ENCODE data around the gene PZP.
"Not testable (repeated sequence)": the region's sequence is repeated elsewhere in the genome, so short reads cannot be mapped to it uniquely, and the experiment has no call there.

PZP gene

GRCh38 chr12:9148926-9149325 is 59.3 kb downstream of the PZP start:
- H3K4me3 ChIP-seq (ENCODE audit: low read length), result no peak overlapping the region
- no peak for TF ChIP-seq ZNF274 (IDR thresholded peaks at IDR 0.05; ENCODE audit: low read depth, low read length)

DNA sequence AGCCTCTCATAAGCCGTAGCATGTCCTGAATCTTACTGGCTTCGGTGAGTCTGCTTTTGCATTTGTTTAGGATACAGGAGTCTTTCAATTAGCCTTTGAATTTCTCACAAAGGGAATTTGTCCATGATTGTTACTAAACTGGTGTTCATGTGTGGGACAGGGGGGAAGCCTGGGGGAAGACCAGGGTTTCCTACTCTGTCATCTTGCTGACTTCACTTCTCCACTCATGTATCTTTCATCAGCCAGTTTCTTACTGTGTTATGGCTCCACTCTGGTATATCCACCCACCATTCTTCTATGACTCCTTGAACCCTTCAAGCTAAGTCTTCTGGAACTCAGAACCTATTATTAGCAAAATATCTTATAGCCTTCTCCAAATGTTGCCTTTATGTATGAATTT is 60.7 kb downstream of the PZP start:
- no peak overlapping the region for H3K4me3 ChIP-seq (ENCODE audit: low read length)
- no peak for TF ChIP-seq ZNF274 (IDR thresholded peaks at IDR 0.05; ENCODE audit: low read depth, low read length)

GRCh38 chr12:9144730-9145106 is 63.5 kb downstream of the PZP start:
- no peak overlapping the region for H3K4me3 ChIP-seq (ENCODE audit: low read length)
- no peak for TF ChIP-seq ZNF274 (IDR thresholded peaks at IDR 0.05; ENCODE audit: low read depth, low read length)

DNA sequence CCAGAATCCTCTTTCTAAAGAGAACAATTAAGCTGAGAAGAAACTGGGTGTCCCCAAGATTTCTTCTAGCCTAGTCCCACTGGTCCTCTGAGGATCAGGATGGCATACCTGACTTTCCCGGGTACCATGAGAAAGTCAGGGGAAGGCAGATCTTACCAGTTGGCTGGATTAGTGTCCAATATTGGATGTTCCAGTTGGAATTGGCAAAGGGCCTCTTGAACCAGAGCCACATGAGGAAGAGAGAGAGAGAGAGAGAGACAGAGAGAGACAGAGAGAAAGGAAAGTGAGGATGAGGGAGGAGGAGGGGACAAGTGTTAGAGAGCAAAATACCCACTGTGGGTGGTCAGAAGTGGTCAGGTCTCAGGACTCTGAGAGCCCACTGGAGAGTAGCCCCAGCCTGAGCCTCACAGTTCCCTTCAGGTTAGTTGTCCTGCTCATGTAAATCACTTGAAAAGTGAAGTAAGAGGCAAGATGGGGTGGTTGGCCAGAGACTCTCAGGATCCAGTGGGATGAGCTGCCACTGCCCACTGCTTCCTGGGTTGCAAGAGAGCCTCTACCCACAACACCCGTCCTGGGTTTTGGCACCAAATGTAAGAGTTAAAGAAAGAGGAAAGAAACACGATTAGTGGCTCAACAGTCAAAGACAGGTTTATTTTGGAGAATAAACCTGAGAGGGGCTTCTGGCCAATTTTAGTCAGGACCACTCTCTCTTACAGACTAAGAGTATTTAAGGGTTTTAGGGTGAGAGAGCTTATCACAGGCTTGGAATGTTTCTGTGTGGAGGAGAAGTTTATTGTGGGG is 64.1 kb downstream of the PZP start:
- TF ChIP-seq ZNF274 (IDR thresholded peaks at IDR 0.05; ENCODE audit: low read depth, low read length), result no peak
- H3K4me3 ChIP-seq (ENCODE audit: low read length), result no peak overlapping the region

DNA sequence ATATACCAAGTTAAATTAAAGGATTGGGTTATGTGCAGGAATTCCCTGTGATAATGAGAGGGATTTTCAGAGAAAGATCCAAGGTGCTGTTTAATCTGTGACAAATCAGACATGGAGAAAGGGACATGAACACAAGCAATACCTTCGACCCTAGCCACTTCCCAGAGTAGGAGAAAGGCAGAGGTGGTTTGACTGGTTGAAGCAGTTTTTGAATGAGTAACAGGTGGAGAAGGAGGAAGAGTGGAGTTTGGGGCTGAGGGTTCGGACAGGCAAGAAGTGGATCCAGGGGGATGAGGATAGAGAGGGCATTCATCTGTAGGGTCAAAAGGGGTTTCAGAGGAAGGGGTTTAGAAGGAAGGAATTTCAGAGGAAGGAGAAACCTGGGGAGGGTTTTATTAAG is 65.1 kb downstream of the PZP start:
- TF ChIP-seq ZNF274 (IDR thresholded peaks at IDR 0.05; ENCODE audit: low read depth, low read length), result no peak
- H3K4me3 ChIP-seq (ENCODE audit: low read length), result no peak overlapping the region

DNA sequence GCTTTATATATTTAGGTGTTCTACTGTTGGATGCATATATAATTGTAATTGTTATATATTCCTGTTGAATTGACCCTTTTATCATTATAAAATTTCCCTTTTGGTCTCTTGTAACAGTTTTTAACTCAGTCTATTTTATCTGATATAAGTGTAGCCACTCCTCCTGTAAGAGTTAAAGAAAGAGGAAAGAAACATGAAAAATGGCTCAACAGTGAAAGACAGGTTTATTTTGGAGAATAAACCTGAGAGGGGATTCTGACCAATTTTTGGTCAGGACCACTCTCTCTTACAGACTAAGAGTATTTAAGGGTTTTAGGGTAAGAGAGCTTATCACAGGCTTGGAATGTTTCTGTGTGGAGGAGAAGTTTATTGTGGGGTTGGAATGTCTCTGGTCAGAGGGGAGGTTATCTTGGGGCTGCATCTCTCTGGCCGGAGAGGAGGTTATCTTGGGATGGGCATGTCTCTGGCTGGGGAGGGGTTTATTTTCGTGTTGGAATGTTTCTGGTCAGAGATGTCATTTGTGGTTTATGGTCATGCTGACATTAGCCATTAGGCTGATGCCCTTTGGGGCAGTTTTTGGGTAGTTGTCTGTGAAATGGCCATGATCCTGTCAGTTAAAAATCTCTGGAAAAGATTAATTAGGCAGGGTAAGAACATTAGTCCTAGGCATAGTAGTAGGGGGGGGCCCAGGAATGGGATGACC is 68.5 kb downstream of the PZP start:
- H3K4me3 ChIP-seq (ENCODE audit: low read length), result not testable (repeated sequence)

DNA sequence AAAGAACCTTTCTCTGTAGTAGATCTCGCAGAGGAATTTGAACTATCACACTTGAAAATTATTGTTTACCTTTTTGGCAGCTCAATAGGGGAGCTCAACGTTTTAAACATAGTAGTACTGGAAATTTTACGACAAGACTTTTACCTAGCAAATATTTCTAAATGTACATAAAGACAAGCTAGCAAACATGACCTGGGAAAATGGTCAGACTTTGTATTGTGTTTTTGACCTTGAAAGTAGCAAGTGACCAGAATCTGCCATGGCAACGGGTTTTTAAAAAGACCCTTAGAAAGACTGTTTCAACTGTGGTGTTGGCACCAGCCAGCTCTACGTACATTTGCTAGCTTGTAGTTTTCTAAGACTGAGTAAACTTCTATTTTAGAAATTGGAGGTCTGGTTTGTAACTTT is 72.3 kb downstream of the PZP start:
- no peak for TF ChIP-seq ZNF274 (IDR thresholded peaks at IDR 0.05; ENCODE audit: low read depth, low read length)

DNA sequence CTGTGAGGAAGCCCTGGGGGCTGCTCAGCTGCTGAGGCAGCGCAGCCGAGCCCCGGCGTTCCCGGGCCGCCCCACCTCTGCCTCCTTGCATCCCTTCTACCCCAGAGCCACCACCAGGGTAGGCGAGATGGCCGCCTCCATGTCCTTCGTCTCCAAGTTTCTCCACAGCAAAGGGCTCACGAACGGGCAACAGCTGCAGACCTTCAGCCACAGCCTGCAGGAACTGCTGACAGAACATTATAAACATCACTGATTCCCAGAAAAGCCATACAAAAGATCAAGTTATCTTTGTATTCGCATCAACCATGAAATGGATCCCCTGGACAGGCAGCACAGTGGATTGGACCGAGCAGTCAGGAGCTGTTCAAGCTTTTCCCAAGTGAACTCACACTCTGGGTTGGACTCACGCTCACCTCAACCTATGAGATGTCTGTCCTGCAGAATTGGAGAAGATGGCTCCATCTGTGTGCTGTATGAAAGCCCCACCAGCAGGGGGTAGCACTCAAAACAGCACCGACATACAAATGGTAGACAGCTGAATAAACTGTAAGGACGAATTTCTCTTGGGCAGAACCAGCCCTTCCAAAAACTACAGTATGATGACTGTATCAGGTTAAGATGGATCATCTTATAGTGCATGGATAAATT is 73.1 kb downstream of the PZP start:
- no peak for TF ChIP-seq ZNF274 (IDR thresholded peaks at IDR 0.05; ENCODE audit: low read depth, low read length)
- no peak overlapping the region for H3K4me3 ChIP-seq (ENCODE audit: low read length)

More for the DNA sequence above, 72.3 kb downstream of the PZP start:
- no peak overlapping the region for H3K4me3 ChIP-seq (ENCODE audit: low read length)

DNA sequence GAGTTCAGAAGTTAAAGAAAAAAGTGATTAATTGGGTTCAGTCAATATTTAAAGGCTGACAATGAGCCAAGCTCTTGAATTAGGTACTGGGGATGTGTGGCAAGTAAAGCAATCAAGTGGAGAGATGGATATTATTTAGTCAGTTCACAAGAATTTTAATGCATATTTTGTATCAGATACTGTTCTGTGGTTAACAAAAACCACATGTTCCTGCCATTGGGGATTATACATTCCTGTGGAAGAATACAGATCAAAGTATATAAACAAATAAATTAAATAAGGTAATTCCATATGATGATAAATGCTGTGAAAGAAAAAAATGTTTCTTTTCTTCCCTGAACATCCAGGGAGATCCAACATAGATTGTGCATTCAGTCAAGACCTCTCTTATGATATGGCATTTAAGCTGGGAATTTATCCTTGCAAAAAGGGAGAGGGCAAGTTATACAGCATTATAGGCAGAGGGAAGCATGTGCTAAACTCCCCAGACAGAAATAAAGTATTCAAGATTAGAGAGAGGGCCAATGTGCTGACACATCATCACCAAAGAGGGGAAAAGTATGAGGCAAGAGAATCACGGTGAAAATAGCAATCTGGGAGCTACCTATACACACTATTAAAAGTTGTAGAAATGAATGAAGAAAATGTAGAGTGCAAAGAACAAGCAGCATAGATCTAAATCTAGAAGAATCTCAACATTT is 74.8 kb downstream of the PZP start:
- no peak overlapping the region for H3K4me3 ChIP-seq (ENCODE audit: low read length)
- TF ChIP-seq ZNF274 (IDR thresholded peaks at IDR 0.05; ENCODE audit: low read depth, low read length), result no peak

GRCh38 chr12:9132008-9132535 is 76.1 kb downstream of the PZP start:
- H3K4me3 ChIP-seq (ENCODE audit: low read length), result no peak overlapping the region
- no peak for TF ChIP-seq ZNF274 (IDR thresholded peaks at IDR 0.05; ENCODE audit: low read depth, low read length)

DNA sequence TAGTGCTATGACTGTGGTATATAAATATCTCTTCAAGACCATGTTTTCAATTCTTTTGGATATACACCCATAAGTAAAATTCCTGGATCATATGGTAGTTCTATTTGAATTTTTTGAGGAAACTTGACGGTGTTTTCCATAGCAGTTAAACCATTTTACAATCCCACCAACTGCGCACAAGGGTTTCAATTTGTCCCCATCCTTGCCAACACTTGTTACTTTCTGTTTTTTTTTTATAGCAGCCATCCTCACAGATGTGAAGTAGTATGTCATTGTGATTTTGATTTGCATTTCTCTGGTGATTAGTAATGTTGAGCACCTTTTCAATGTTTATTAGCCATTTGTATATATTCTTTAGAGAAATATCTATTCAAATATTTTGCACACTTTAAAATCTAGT is 78.0 kb downstream of the PZP start:
- TF ChIP-seq ZNF274 (IDR thresholded peaks at IDR 0.05; ENCODE audit: low read depth, low read length), result no peak
- no peak overlapping the region for H3K4me3 ChIP-seq (ENCODE audit: low read length)

- TF ChIP-seq ZNF274 (IDR thresholded peaks at IDR 0.05; ENCODE audit: low read depth, low read length), result no peak
- H3K4me3 ChIP-seq (ENCODE audit: low read length), result no peak overlapping the region
Observed at GRCh38 chr12:9127936-9128663, 80.1 kb downstream of the PZP start.

- no peak overlapping the region for H3K4me3 ChIP-seq (ENCODE audit: low read length)
- TF ChIP-seq ZNF274 (IDR thresholded peaks at IDR 0.05; ENCODE audit: low read depth, low read length), result no peak
Observed at GRCh38 chr12:9127484-9127883, 80.7 kb downstream of the PZP start.
